ENCODE data around the gene SUMO3. TPM values are rescaled to one million over a fixed set of nuclear protein-coding genes. Genes with fewer than 3 reads are reported as not detected.

Gene SUMO3
- total and polyA plus RNA-seq, 2 of the 8 experiments (the other 6 are each of a cell fraction or from before 2014, with no cell fraction given), result 96.8 to 101 TPM

- Histone ChIP-seq H4K20me1 (replicated peaks in 1 of 2; ENCODE audit: control insufficient read depth in 1 of 2, insufficient read depth in 2 of 2, low read length in 2 of 2) (no peaks in the 10 kb centered on the region), H3K4me1 (replicated peaks in 1 of 4; ENCODE audit: control insufficient read depth in 3 of 4, insufficient read depth in 4 of 4, low read length in 3 of 4) (no peaks in the 10 kb centered on the region; a peak in 2 of 7 replicates), H4K8ac (ENCODE audit: extremely low read depth, insufficient read depth, low read length) (peak overlapping the region; percentile 57; the same call in 1 of the 2 replicates), H2BK12ac (ENCODE audit: low read depth, low read length) (no peak overlapping the region), H3K4me3 (ENCODE audit: extremely low read depth in 1 of 4, insufficient read depth in 2 of 4, low read depth in 3 of 4, low read length in 4 of 4) (no peak overlapping the region), H2BK120ac (replicated peaks; ENCODE audit: low read depth, low read length) (no peak overlapping the region), H2BK20ac (ENCODE audit: low read length) (no peak overlapping the region), H3K27ac (ENCODE audit: low read depth, low read length) (no peak overlapping the region), H3K23ac (ENCODE audit: insufficient read length) (no peak overlapping the region), H2AFZ (ENCODE audit: low read length) (no peak overlapping the region), H3K4ac (replicated peaks; ENCODE audit: insufficient read length, low read depth, low read length) (no peak overlapping the region), H2BK15ac (ENCODE audit: low read length) (no peak overlapping the region), H4K91ac (replicated peaks; ENCODE audit: insufficient read length, low read length) (no peak overlapping the region), H2BK5ac (ENCODE audit: low read depth, low read length) (no peak overlapping the region), H3K79me1 (ENCODE audit: low read depth, low read length) (no peaks in the 10 kb centered on the region), H3K9me3 (ENCODE audit: insufficient read depth in 2 of 2, low read depth in 1 of 2, low read length in 1 of 2) (no peaks in the 10 kb centered on the region), H3K36me3 (ENCODE audit: control insufficient read depth in 2 of 4, insufficient read depth in 4 of 4, low read length in 3 of 4) (no peaks in the 10 kb centered on the region; a peak in 1 of 8 replicates), H3K18ac (ENCODE audit: extremely low read depth, low read length) (no peak overlapping the region), H3K23me2 (ENCODE audit: low read depth, low read length) (no peaks in the 10 kb centered on the region; the same call in 1 of the 2 replicates), H2AK5ac (ENCODE audit: low read depth, low read length) (no peak overlapping the region), H4K5ac (ENCODE audit: insufficient read length, low read depth, low read length) (no peak overlapping the region), H3K27me3 (replicated peaks in 1 of 4; ENCODE audit: control insufficient read depth in 3 of 4, extremely low read depth in 1 of 4, insufficient read depth in 3 of 4, low read length in 3 of 4) (no peaks in the 10 kb centered on the region), H3K9ac (replicated peaks in 1 of 4; ENCODE audit: extremely low read depth in 1 of 4, low read depth in 3 of 4, low read length in 3 of 4) (no peak overlapping the region), H3K14ac (ENCODE audit: insufficient read length) (no peak overlapping the region), H3K56ac (replicated peaks; ENCODE audit: insufficient read length, low read depth, low read length) (no peak overlapping the region), H3K4me2 (ENCODE audit: insufficient read depth in 1 of 2, low read depth in 2 of 2, low read length in 2 of 2) (no peak overlapping the region), H3K79me2 (ENCODE audit: control insufficient read depth in 1 of 2, insufficient read depth in 2 of 2, low read length in 2 of 2) (no peaks in the 10 kb centered on the region)
- TF ChIP-seq ATF3 (IDR thresholded peaks at IDR 0.05; ENCODE audit: insufficient read depth, low read depth, low read length), result no peak
- no peak for TF ChIP-seq ASH2L (IDR thresholded peaks at IDR 0.05; ENCODE audit: low read length)
- TF ChIP-seq CTBP2 (IDR thresholded peaks at IDR 0.05; ENCODE audit: borderline replicate concordance, insufficient read depth, insufficient read length, low read length), result no peak
- TF ChIP-seq NRF1 (IDR thresholded peaks at IDR 0.05; ENCODE audit: low read depth, low read length), result no peak
- TF ChIP-seq SRF (IDR thresholded peaks at IDR 0.05; ENCODE audit: low read depth, low read length), result no peak
- no peak for TF ChIP-seq ATF2 (IDR thresholded peaks at IDR 0.05; ENCODE audit: low read length)
- peak in 1 of 3 experiments; percentile 6; a peak in 1 of 4 replicates for TF ChIP-seq CTCF (IDR thresholded peaks at IDR 0.05; ENCODE audit: control extremely low read depth in 1 of 3, insufficient read depth in 1 of 3, low read depth in 1 of 3, low read length in 3 of 3)
- TF ChIP-seq RAD21 (IDR thresholded peaks at IDR 0.05 in 1 of 2, conservative IDR thresholded peaks at IDR 0.05 in 1 of 2; ENCODE audit: low read depth in 2 of 2, low read length in 2 of 2), result no peak
- POLR2A ChIA-PET (ENCODE audit: partially characterized antibody), result interaction anchor here (2.0 kb wide), 1 partner anchor 10 kb away, joined by 5 read pairs; no protein-coding TSS in a partner anchor
- CTCF ChIA-PET (ENCODE audit: partially characterized antibody), result interaction anchor here (0.6 to 1.7 kb wide), 3 partner anchors 10 to 113 kb away, joined by 3 read pairs; no protein-coding TSS in a partner anchor
- DNase-seq (ENCODE audit: low read depth in 1 of 2, low spot score in 2 of 2), result no peak
- no peak for FAIRE-seq
- WGBS, 2 experiments (ENCODE audit: extremely low coverage in 1 of 2, insufficient coverage in 1 of 2, insufficient read length in 1 of 2, insufficient replicate concordance in 2 of 2, low coverage in 1 of 2, low lambda C conversion rate in 2 of 2, missing lambda C conversion rate in 1 of 2), result 90% methylated on average over 8 of the region's 13 CpGs; no CpG with 5 or more reads in 1 of the 2 experiments
These were observed 19.7 kb upstream of the SUMO3 start for GRCh38 chr21:44837537-44837936.
